Measurements from ENCODE around the gene ATF6B. TPM values are rescaled to one million over a fixed set of nuclear protein-coding genes. Genes with fewer than 3 reads are reported as not detected.

ATF6B gene
- total RNA-seq, result 27.5 and 30.1 TPM in 2 replicates

DNA sequence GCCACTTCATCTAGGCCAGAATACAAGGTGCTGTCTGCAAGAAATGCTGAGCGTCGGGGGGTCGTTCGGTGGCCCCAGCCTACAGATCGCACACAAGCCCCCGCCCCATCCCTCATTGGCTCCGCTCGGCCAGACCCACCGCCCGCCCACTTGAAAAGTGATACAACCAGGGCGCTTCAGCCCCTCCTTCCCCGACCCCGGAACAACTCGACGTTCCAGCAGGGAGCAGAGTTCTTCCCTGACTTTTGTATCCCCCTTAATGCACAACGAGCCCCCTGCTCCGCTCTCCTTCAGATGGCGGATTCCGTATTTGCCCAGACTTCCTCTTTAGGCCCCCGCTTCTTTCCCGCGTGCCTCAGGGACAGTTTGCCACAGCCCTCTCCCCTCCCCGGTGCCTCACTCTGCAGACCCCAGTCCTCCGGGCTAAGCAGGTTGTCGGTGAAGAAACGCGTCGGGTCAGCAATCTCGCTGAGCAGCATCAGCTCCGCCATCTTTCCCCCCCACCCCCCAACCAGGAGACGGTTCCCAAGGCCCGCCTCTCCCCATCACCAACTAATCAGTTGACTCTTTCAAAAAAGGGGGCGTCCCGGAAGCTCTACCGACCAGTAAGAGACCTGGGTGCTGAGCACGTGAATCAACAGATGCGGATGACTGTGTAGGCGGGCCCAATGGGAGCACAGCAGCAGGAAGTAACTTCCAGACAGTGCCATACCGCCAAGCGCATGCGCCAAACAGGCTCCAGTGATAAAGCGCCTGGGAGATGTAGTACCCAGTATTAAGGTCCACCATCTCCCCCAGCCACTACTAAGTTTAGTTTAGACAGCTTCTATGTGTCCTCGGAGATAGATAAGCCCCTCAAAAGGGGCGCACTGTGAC is at the start of gene ATF6B:
Gene ATF6B, minus strand, starts transcription at position 530 of the 876 bp plus-strand sequence. Its CDS starts 39 bp downstream, at position 491.
- H4K20me1 ChIP-seq (ENCODE audit: insufficient read depth, low read length), result no peaks in the 10 kb centered on the region
- H3K36me3 ChIP-seq (ENCODE audit: insufficient read depth, low read length), result peaks cover 23% of the 10 kb centered on the region
- H3K9me3 ChIP-seq (ENCODE audit: low read depth, low read length), result no peaks in the 10 kb centered on the region
- no peaks in the 10 kb centered on the region for H3K27me3 ChIP-seq (ENCODE audit: insufficient read depth, low read length)
- H3K4me3 ChIP-seq (ENCODE audit: insufficient read depth, low read length), result peak within 1 kb of the TSS; percentile 95
- peak within 1 kb of the TSS; percentile 90 for H3K27ac ChIP-seq (ENCODE audit: low read depth, low read length)
- DNase-seq (ENCODE audit: insufficient read length, low spot score, missing footprints), result peak; percentile 99
- TF ChIP-seq, protein P1, sequence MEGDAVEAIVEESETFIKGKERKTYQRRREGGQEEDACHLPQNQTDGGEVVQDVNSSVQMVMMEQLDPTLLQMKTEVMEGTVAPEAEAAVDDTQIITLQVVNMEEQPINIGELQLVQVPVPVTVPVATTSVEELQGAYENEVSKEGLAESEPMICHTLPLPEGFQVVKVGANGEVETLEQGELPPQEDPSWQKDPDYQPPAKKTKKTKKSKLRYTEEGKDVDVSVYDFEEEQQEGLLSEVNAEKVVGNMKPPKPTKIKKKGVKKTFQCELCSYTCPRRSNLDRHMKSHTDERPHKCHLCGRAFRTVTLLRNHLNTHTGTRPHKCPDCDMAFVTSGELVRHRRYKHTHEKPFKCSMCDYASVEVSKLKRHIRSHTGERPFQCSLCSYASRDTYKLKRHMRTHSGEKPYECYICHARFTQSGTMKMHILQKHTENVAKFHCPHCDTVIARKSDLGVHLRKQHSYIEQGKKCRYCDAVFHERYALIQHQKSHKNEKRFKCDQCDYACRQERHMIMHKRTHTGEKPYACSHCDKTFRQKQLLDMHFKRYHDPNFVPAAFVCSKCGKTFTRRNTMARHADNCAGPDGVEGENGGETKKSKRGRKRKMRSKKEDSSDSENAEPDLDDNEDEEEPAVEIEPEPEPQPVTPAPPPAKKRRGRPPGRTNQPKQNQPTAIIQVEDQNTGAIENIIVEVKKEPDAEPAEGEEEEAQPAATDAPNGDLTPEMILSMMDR (IDR thresholded peaks at IDR 0.05; ENCODE audit: extremely low read depth, low read depth, low read length), result no peak
- peak within 1 kb of the TSS; percentile 96 for H2AFZ ChIP-seq (ENCODE audit: low read length)
- H3K4me1 ChIP-seq (ENCODE audit: insufficient read depth, low read length), result peaks cover 23% of the 10 kb centered on the region
- peak within 1 kb of the TSS; percentile 99 for H3K4me2 ChIP-seq (ENCODE audit: insufficient read depth, low read length)
- H3K79me2 ChIP-seq (ENCODE audit: insufficient read depth, low read length), result peaks cover 43% of the 10 kb centered on the region

GRCh38 chr6:32177183-32177787 is 49.2 kb upstream of the ATF6B start:
- peak overlapping the region; percentile 93 for H3K27ac ChIP-seq (ENCODE audit: low read depth, low read length)
- H3K9me3 ChIP-seq (ENCODE audit: low read depth, low read length), result no peaks in the 10 kb centered on the region
- peaks cover 13% of the 10 kb centered on the region for H3K36me3 ChIP-seq (ENCODE audit: insufficient read depth, low read length)
- peak overlapping the region; percentile 99 for H3K4me2 ChIP-seq (ENCODE audit: insufficient read depth, low read length)
- peak; percentile 92 for DNase-seq (ENCODE audit: insufficient read length, low spot score, missing footprints)
- peak overlapping the region; percentile 93 for H2AFZ ChIP-seq (ENCODE audit: low read length)
- peak overlapping the region; percentile 86 for H3K4me3 ChIP-seq (ENCODE audit: insufficient read depth, low read length)
- no peaks in the 10 kb centered on the region for H4K20me1 ChIP-seq (ENCODE audit: insufficient read depth, low read length)
- H3K4me1 ChIP-seq (ENCODE audit: insufficient read depth, low read length), result peaks cover 35% of the 10 kb centered on the region
- H3K27me3 ChIP-seq (ENCODE audit: insufficient read depth, low read length), result no peaks in the 10 kb centered on the region
- TF ChIP-seq, protein P1 (IDR thresholded peaks at IDR 0.05; ENCODE audit: extremely low read depth, low read depth, low read length), result no peak
- peaks cover 47% of the 10 kb centered on the region for H3K79me2 ChIP-seq (ENCODE audit: insufficient read depth, low read length)

DNA sequence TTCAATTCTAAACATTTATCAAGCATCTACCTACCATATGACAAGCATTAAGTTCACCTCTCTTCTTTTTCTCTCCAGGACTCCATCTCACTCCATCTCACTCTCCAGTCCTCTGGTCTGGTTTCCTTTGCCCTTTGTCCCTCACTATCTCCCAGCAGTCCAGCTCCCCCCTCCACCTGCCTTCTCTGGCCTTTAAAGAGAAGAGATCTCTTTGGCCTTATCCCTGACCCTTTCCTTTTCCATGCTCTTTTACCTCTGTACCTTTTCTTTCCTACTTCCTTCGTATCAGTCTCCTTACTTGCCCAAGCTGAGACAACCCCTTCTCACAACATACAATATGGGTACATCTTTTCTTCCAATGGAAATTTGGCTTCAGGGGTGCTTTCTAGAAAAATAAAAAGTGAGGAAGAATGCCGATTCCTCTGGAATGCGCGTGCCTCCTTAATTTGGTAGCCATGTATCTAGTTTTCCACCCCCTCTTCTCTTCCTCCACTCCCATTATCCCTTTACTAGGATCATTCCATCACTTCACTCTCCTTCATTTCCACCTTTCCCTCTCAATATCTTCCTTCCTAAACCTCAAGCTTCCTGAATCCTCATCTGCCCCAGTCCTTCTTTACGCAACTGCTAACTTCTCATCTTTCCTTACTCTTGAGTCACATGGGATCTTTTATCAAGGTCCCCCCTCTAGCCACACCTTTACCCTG is 48.6 kb upstream of the ATF6B start:
- Histone ChIP-seq H3K4me1 (ENCODE audit: insufficient read depth, low read length) (peaks cover 35% of the 10 kb centered on the region), H3K9me3 (ENCODE audit: low read depth, low read length) (no peaks in the 10 kb centered on the region), H3K4me2 (ENCODE audit: insufficient read depth, low read length) (peak overlapping the region; percentile 99), H2AFZ (ENCODE audit: low read length) (peak overlapping the region; percentile 93), H4K20me1 (ENCODE audit: insufficient read depth, low read length) (no peaks in the 10 kb centered on the region), H3K79me2 (ENCODE audit: insufficient read depth, low read length) (peaks cover 47% of the 10 kb centered on the region), H3K27me3 (ENCODE audit: insufficient read depth, low read length) (no peaks in the 10 kb centered on the region), H3K4me3 (ENCODE audit: insufficient read depth, low read length) (peak overlapping the region; percentile 86), H3K27ac (ENCODE audit: low read depth, low read length) (peak overlapping the region; percentile 93), H3K36me3 (ENCODE audit: insufficient read depth, low read length) (peaks cover 13% of the 10 kb centered on the region)
- peak; percentile 73 for DNase-seq (ENCODE audit: insufficient read length, low spot score, missing footprints)
- TF ChIP-seq, protein P1 (IDR thresholded peaks at IDR 0.05; ENCODE audit: extremely low read depth, low read depth, low read length), result no peak
